Neural cell (in vitro differentiated cells): Measurements from ENCODE around the gene KIF5B. TPM values are rescaled to one million over a fixed set of nuclear protein-coding genes. Genes with fewer than 3 reads are reported as not detected.

Experiments
- H2AFZ ChIP-seq: fragments of 200-600, 300-800 bp; sonication (generic), shearing (Covaris generic); 2 replicates; pipeline ENCODE4 v1.6.0; 2014; ENCODE audit warnings: low read depth, mild to moderate bottlenecking, antibody characterized with exemption, low read length, moderate library complexity
- H3F3A ChIP-seq: fragments of 200-600 bp; shearing (Covaris generic); 2 replicates; pipeline ENCODE4 v1.6.1; 2016; ENCODE audit warnings: mild to moderate bottlenecking, moderate library complexity, mixed read lengths, antibody characterized with exemption, low read length; ENCODE audit not compliant: insufficient read depth, poor library complexity, severe bottlenecking
- H3K27ac ChIP-seq: fragments of 200-600, 300-800 bp; sonication (generic), shearing (Covaris generic); 2 replicates; pipeline ENCODE4 v1.5.1; 2014; ENCODE audit warnings: mild to moderate bottlenecking, low read length, moderate library complexity
- H3K27me3 ChIP-seq: fragments of 300-800, 200-600 bp; sonication (generic), shearing (Covaris generic); 2 replicates; pipeline ENCODE4 v1.6.0; 2014; ENCODE audit warnings: mild to moderate bottlenecking, low read depth, low read length, moderate library complexity; ENCODE audit not compliant: insufficient read depth
- H3K36me3 ChIP-seq: fragments of 300-800, 200-600 bp; sonication (generic), shearing (Covaris generic); 2 replicates; pipeline ENCODE4 v1.5.1; 2014; ENCODE audit warnings: mild to moderate bottlenecking, antibody characterized with exemption, low read length, moderate library complexity; ENCODE audit not compliant: insufficient read depth
- H3K4me2 ChIP-seq: fragments of 300-800, 200-600 bp; sonication (generic), shearing (Covaris generic); 2 replicates; pipeline ENCODE4 v1.6.0; 2014; ENCODE audit warnings: mild to moderate bottlenecking, low read length
- H3K4me3 ChIP-seq: fragments of 300-800, 200-600 bp; sonication (generic), shearing (Covaris generic); 2 replicates; pipeline ENCODE4 v1.5.1; 2014; ENCODE audit warnings: mild to moderate bottlenecking, low read length, moderate library complexity
- H3K79me2 ChIP-seq: fragments of 200-600 bp; shearing (Covaris generic); replicated peaks from 2 replicates; pipeline ENCODE4 v1.6.0; 2014; ENCODE audit warnings: mild to moderate bottlenecking, low read length, moderate library complexity; ENCODE audit not compliant: insufficient read depth
- H3K9ac ChIP-seq: fragments of 300-800, 200-600 bp; sonication (generic), shearing (Covaris generic); 2 replicates; pipeline ENCODE4 v1.6.1; 2016; ENCODE audit warnings: mild to moderate bottlenecking, low read length, mixed read lengths
- H3K9me2 ChIP-seq: fragments of 200-600 bp; shearing (Covaris generic); 2 replicates; pipeline ENCODE4 v1.6.1; 2016; ENCODE audit warnings: mild to moderate bottlenecking, low read length, mixed read lengths; ENCODE audit not compliant: insufficient read depth
- H3K9me3 ChIP-seq: fragments of 200-600, 300-800 bp; sonication (generic), shearing (Covaris generic); 2 replicates; pipeline ENCODE4 v1.6.1; 2016; ENCODE audit warnings: mild to moderate bottlenecking, mixed run types, low read length, moderate library complexity, mixed read lengths
- H4K20me1 ChIP-seq: fragments of 200-600 bp; shearing (Covaris generic); 2 replicates; pipeline ENCODE4 v1.6.1; 2016; ENCODE audit warnings: mild to moderate bottlenecking, mixed run types; ENCODE audit not compliant: insufficient read depth
- EP300 ChIP-seq: fragments of 450-650 bp; conservative IDR thresholded peaks from 2 replicates; pipeline ENCODE4 v1.6.1; 2014; ENCODE audit warnings: antibody characterized with exemption, mild to moderate bottlenecking, moderate library complexity; ENCODE audit not compliant: poor library complexity, severe bottlenecking
- EZH2 ChIP-seq: fragments of 200-600, 300-800 bp; shearing (Covaris generic), sonication (generic); IDR thresholded peaks from 2 replicates; pipeline ENCODE4 v1.6.1; 2014; ENCODE audit warnings: antibody characterized with exemption, low read length, borderline replicate concordance, mild to moderate bottlenecking; ENCODE audit not compliant: insufficient read depth, poor library complexity, severe bottlenecking
- MXI1 ChIP-seq: fragments of 450-650 bp; conservative IDR thresholded peaks from 2 replicates; pipeline ENCODE4 v1.6.1; 2014; ENCODE audit warnings: antibody characterized with exemption, mild to moderate bottlenecking; ENCODE audit not compliant: poor library complexity, severe bottlenecking
- POLR2AphosphoS5 ChIP-seq: IDR thresholded peaks from 2 replicates; pipeline ENCODE4 v1.6.1; 2012
- RAD21 ChIP-seq: fragments of 450-650 bp; conservative IDR thresholded peaks from 2 replicates; pipeline ENCODE4 v1.6.1; 2014; ENCODE audit warnings: antibody characterized with exemption, mild to moderate bottlenecking, moderate library complexity
- SMC3 ChIP-seq: fragments of 450-650 bp; conservative IDR thresholded peaks from 2 replicates; pipeline ENCODE4 v1.6.1; 2014; ENCODE audit warnings: antibody characterized with exemption, mild to moderate bottlenecking, moderate library complexity; ENCODE audit not compliant: poor library complexity
- TAF1 ChIP-seq: IDR thresholded peaks from 2 replicates; pipeline ENCODE4 v1.6.1; 2012; ENCODE audit warnings: low read depth
- polyA plus RNA-seq: library from polyadenylated mRNA; depleted of rRNA; stranded (reverse); fragments of >200 nt; gene quantifications from 2 replicates; pipeline ENCODE4 v1.2.3, GENCODE V29; 2014
- small RNA-seq, 3 experiments: library from RNA; depleted of rRNA; stranded (forward); fragments of <200 nt; gene quantifications; one replicate each; pipeline ENCODE3, GENCODE V24; 2012
- TF ChIP-seq, protein P1 (sequence below): fragments of 450-650 bp; IDR thresholded peaks from 2 replicates; pipeline ENCODE4 v1.5.1; 2014; ENCODE audit warnings: antibody characterized with exemption, mild to moderate bottlenecking, moderate library complexity; ENCODE audit not compliant: poor library complexity, severe bottlenecking
- TF ChIP-seq, protein P2 (sequence below): IDR thresholded peaks from 2 replicates; pipeline ENCODE4 v1.6.1; 2012; ENCODE audit warnings: borderline replicate concordance

The KIF5B gene
- polyA plus RNA-seq, 1 donor from 2014 or later: 96.3 TPM

DNA sequence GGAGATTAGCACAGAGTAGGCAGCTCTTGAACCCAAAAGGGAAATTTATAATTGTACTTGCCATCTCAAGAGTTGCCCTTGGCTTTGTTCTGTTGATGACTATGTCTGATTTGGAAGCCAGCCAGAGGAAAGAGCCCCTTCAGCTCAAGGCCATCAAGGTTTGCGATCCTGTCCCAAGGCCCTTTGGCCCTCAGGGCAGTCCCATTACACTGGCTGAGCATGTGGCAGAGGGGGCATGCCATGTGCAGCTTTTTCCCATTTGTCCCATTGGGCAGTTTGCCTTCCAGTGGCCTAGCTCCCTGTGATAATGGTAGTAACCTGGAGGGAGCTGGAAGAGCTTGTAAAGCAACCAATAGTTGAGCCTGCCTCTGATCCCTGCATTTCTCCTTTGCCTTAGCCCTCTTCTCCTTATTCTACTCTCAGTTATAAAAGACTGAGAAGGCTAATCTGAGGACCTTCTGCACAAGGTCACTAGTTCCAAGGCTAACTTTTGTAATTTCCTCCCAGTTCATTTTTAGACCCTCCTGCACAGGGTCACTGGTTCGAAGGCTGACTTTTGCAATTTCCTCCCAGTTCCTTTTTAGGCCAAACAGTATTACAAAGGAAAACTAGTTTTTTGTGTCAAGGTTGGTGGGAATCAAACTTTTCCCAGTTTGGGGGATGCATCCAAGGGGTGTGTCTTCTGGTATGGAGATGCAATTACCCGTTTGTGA, 96.6 kb downstream of the KIF5B start:
- Histone ChIP-seq H3K79me2 (no peaks in the 10 kb centered on the region), H3K9me2 (no peaks in the 10 kb centered on the region), H3K27ac (no peak overlapping the region), H2AFZ (no peak overlapping the region), H3K9me3 (no peaks in the 10 kb centered on the region), H3K9ac (no peak overlapping the region), H3K4me3 (no peak overlapping the region), H3K27me3 (no peaks in the 10 kb centered on the region), H3K4me2 (no peak overlapping the region), H3F3A (no peaks in the 10 kb centered on the region), H4K20me1 (no peaks in the 10 kb centered on the region), H3K36me3 (no peaks in the 10 kb centered on the region)
- no peak for TF ChIP-seq POLR2AphosphoS5
- TF ChIP-seq MXI1: no peak
- TF ChIP-seq, protein P1, sequence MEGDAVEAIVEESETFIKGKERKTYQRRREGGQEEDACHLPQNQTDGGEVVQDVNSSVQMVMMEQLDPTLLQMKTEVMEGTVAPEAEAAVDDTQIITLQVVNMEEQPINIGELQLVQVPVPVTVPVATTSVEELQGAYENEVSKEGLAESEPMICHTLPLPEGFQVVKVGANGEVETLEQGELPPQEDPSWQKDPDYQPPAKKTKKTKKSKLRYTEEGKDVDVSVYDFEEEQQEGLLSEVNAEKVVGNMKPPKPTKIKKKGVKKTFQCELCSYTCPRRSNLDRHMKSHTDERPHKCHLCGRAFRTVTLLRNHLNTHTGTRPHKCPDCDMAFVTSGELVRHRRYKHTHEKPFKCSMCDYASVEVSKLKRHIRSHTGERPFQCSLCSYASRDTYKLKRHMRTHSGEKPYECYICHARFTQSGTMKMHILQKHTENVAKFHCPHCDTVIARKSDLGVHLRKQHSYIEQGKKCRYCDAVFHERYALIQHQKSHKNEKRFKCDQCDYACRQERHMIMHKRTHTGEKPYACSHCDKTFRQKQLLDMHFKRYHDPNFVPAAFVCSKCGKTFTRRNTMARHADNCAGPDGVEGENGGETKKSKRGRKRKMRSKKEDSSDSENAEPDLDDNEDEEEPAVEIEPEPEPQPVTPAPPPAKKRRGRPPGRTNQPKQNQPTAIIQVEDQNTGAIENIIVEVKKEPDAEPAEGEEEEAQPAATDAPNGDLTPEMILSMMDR: no peak
- no peak for TF ChIP-seq TAF1
- TF ChIP-seq RAD21: no peak
- no peak for TF ChIP-seq EZH2
- no peak for TF ChIP-seq EP300
- TF ChIP-seq, protein P2, sequence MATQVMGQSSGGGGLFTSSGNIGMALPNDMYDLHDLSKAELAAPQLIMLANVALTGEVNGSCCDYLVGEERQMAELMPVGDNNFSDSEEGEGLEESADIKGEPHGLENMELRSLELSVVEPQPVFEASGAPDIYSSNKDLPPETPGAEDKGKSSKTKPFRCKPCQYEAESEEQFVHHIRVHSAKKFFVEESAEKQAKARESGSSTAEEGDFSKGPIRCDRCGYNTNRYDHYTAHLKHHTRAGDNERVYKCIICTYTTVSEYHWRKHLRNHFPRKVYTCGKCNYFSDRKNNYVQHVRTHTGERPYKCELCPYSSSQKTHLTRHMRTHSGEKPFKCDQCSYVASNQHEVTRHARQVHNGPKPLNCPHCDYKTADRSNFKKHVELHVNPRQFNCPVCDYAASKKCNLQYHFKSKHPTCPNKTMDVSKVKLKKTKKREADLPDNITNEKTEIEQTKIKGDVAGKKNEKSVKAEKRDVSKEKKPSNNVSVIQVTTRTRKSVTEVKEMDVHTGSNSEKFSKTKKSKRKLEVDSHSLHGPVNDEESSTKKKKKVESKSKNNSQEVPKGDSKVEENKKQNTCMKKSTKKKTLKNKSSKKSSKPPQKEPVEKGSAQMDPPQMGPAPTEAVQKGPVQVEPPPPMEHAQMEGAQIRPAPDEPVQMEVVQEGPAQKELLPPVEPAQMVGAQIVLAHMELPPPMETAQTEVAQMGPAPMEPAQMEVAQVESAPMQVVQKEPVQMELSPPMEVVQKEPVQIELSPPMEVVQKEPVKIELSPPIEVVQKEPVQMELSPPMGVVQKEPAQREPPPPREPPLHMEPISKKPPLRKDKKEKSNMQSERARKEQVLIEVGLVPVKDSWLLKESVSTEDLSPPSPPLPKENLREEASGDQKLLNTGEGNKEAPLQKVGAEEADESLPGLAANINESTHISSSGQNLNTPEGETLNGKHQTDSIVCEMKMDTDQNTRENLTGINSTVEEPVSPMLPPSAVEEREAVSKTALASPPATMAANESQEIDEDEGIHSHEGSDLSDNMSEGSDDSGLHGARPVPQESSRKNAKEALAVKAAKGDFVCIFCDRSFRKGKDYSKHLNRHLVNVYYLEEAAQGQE: no peak
- no peak for TF ChIP-seq SMC3

Small RNA genes lying within 50 kb of the gene (small RNA-seq; reads per million reads assigned to genes)
- gene RF00019 (0 to 1.2 (median 0) reads per million in 3 experiments), gene RN7SL825P (0 reads per million in 3 experiments)

Other genes starting within 250 kb of the KIF5B start
- 52.6 and 62.6 TPM in 2 replicates for gene ARHGAP12, start 127.6 kb downstream of the KIF5B start, polyA plus RNA-seq